Naive thymus-derived CD4-positive, alpha-beta T cell (primary cell): ENCODE results near the gene CHCHD6. TPM values are rescaled to one million over a fixed set of nuclear protein-coding genes. Genes with fewer than 3 reads are reported as not detected.

Source experiments
- ATAC-seq: fragments of 150-1000 bp; cut with Tn5 transposase; 2 replicates; pipeline ENCODE4 v1.10.0; 2021; ENCODE audit warnings: mild to moderate bottlenecking, moderate library complexity
- CTCF ChIA-PET: fragments of 350-600 bp; sonication (Branson Sonifier 250); formaldehyde crosslinking; loops from one replicate; lab custom pipeline; 2021; ENCODE audit warnings: antibody characterized with exemption; lab: Charles Lee
- POLR2A ChIA-PET: fragments of 350-600 bp; sonication (Branson Sonifier 250); formaldehyde crosslinking; loops from one replicate; lab custom pipeline; 2021; ENCODE audit warnings: antibody characterized with exemption, inconsistent platforms; lab: Charles Lee
- DNase-seq, 9 donors: peaks; one replicate each; pipeline versions ENCODE4 v3.0.0 to v3.0.0-alpha.2; 2020 to 2022; ENCODE audit warnings: mixed read lengths in 1 of 9
- H3K27ac ChIP-seq: one replicate; pipeline ENCODE4 v1.7.0; 2013; ENCODE audit warnings: mild to moderate bottlenecking, low read depth, low read length, moderate library complexity
- H3K27me3 ChIP-seq, 2 donors: one replicate each; pipeline ENCODE4 v1.7.0; 2013; ENCODE audit warnings: low read length in 2 of 2, mild to moderate bottlenecking in 2 of 2, moderate library complexity in 2 of 2; ENCODE audit not compliant: control insufficient read depth in 2 of 2, insufficient read depth in 2 of 2
- H3K36me3 ChIP-seq, 3 experiments: 1 replicate in 2 of 3; 2 replicates in 1 of 3; pipeline ENCODE4 v1.7.0; 2013; ENCODE audit warnings: low read length in 3 of 3, mild to moderate bottlenecking in 3 of 3, moderate library complexity in 1 of 3; ENCODE audit not compliant: insufficient read depth in 3 of 3, control insufficient read depth in 2 of 3
- H3K4me1 ChIP-seq, 2 donors: one replicate each; pipeline ENCODE4 v1.7.0; 2013; ENCODE audit warnings: low read length in 2 of 2, mild to moderate bottlenecking in 2 of 2, moderate library complexity in 1 of 2; ENCODE audit not compliant: control insufficient read depth in 2 of 2, insufficient read depth in 2 of 2
- H3K4me3 ChIP-seq: 2 replicates; pipeline ENCODE4 v1.7.0; 2013; ENCODE audit warnings: mild to moderate bottlenecking, low read length
- H3K9me3 ChIP-seq, 3 experiments: 1 replicate in 2 of 3; 2 replicates in 1 of 3; pipeline ENCODE4 v1.7.0; 2013; ENCODE audit warnings: low read length in 3 of 3; ENCODE audit not compliant: control insufficient read depth in 2 of 3
- H3K27ac Mint-ChIP-seq, 9 donors: one replicate each; pipeline ENCODE4 v1.8.0; 2020 to 2022; ENCODE audit warnings: mixed read lengths in 9 of 9, mild to moderate bottlenecking in 8 of 9, moderate library complexity in 5 of 9, inconsistent platforms in 2 of 9
- H3K27me3 Mint-ChIP-seq, 5 donors: one replicate each; pipeline ENCODE4 v1.8.0; 2021 to 2022; ENCODE audit warnings: mixed read lengths in 5 of 5, mild to moderate bottlenecking in 1 of 5
- H3K36me3 Mint-ChIP-seq, 5 donors: one replicate each; pipeline ENCODE4 v1.8.0; 2020 to 2022; ENCODE audit warnings: mixed read lengths in 5 of 5, mild to moderate bottlenecking in 3 of 5, inconsistent platforms in 1 of 5
- H3K4me1 Mint-ChIP-seq, 7 donors: one replicate each; pipeline ENCODE4 v1.8.0; 2020 to 2022; ENCODE audit warnings: mixed read lengths in 7 of 7, mild to moderate bottlenecking in 3 of 7, inconsistent platforms in 1 of 7
- H3K4me3 Mint-ChIP-seq, 10 donors: one replicate each; pipeline ENCODE4 v1.8.0; 2020 to 2022; ENCODE audit warnings: mild to moderate bottlenecking in 10 of 10, mixed read lengths in 10 of 10, moderate library complexity in 6 of 10, inconsistent platforms in 2 of 10
- H3K9me3 Mint-ChIP-seq, 11 donors: one replicate each; pipeline ENCODE4 v1.8.0; 2020 to 2022; ENCODE audit warnings: mixed read lengths in 11 of 11, mild to moderate bottlenecking in 4 of 11, inconsistent platforms in 1 of 11, moderate library complexity in 1 of 11
- intact Hi-C, 2 donors: fragments of 100-400 bp; cut with micrococcal nuclease; formaldehyde crosslinking; loops; one replicate each; pipeline ENCODE4 v1.15.1; 2023
- polyA plus RNA-seq, 2 donors: library from polyadenylated mRNA; unstranded; fragments of 300-500 nt; fragmentation: Illumina TruSeq; gene quantifications; one replicate each; pipeline ENCODE4 v1.2.3, GENCODE V29; 2021
- total RNA-seq, 6 experiments: library from RNA in 5 of 6; stranded (reverse) in 5 of 6; gene quantifications; 1 replicate in 5 of 6; 2 replicates in 1 of 6; pipeline ENCODE4 v1.2.3 and lab custom pipeline; 2021 to 2026

CHCHD6 gene
- total and polyA plus RNA-seq, 7 experiments from 2014 or later = 5.4 to 15.1 (median 11.0) TPM

DNA sequence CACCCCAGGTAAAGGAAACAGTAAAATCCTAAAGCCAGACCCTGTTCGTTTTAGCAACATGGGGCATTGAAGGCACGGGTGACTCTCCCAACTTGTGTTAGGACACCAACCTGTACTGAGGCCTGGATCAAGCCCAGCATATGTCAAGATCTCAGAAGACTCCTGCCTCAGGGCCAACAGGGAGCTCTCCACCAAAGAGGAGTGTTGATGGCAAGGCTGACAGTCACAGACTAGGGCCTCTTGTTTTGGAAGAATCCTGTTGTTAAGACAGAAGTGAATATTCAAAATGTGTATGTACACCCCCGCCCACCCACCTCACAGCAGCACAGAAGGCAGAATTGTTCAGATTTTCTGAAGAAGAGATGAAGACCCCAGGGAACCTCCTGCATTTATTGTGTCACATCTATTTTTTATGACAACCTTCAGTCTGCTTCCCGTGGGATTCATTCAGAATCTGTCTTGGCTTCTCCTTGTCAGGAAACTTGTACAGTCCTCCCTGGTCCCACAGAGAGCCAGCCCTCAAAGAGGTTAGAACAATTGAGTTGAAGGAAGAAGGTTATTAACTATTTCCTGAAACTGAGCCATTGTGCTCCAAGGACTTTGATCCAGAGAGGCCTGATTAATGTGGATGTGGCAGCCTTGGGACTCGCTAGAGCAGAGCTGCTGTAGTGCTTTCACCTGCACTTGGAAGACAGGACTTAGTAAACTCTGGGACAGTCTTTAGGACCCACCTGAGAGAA lies 217.2 kb downstream of the CHCHD6 start:
- Mint-ChIP-seq H3K36me3 (peaks cover 0 to 37% (median 28%) of the 10 kb centered on the region in 5 donors), H3K4me3 (no peak overlapping the region), H3K27ac (no peak overlapping the region), H3K4me1 (peaks cover 0 to 19% (median 0%) of the 10 kb centered on the region in 7 donors), H3K27me3 (peaks cover 0 to 8% (median 0%) of the 10 kb centered on the region in 5 donors), H3K9me3 (peaks cover 0 to 12% (median 5%) of the 10 kb centered on the region in 11 donors)
- ATAC-seq (no peak), DNase-seq (no peak)
- Histone ChIP-seq H3K4me3 (no peak overlapping the region), H3K27me3 (no peaks in the 10 kb centered on the region), H3K36me3 (peaks cover 0 to 8% (median 0%) of the 10 kb centered on the region in 3 experiments), H3K4me1 (no peaks in the 10 kb centered on the region), H3K27ac (no peak overlapping the region), H3K9me3 (no peaks in the 10 kb centered on the region)
- POLR2A ChIA-PET = no interaction called here
- intact Hi-C loops = no loop called here
- CTCF ChIA-PET = no interaction called here

DNA sequence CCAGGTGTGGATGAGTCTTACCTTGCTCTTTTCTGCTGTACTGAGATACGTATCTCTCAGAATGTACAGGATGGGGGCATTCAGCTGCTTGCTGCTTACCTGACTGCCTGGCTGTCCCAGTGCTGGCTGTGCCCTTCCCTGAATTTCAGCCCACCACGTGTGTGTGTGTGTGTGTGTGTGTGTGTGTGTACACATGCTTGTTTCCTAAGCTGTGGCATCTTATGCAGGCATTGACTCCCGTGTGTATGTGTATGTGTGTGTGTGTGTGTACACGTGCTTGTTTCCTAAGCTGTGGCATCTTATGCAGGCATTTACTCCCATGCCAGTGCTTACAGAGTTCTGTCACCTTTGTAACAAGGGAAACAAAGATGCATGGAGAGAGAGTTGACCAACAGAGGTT lies 218.4 kb downstream of the CHCHD6 start:
- Mint-ChIP-seq H3K27ac (no peak overlapping the region), H3K36me3 (peaks cover 0 to 29% (median 20%) of the 10 kb centered on the region in 5 donors), H3K4me3 (no peak overlapping the region), H3K27me3 (peaks cover 0 to 8% (median 0%) of the 10 kb centered on the region in 5 donors), H3K4me1 (peaks cover 0 to 11% (median 0%) of the 10 kb centered on the region in 7 donors), H3K9me3 (peaks cover 0 to 12% (median 5%) of the 10 kb centered on the region in 11 donors)
- CTCF ChIA-PET = interaction anchor here (0.7 kb wide), 1 partner anchor 23 kb away, joined by 3 read pairs; no protein-coding TSS in a partner anchor
- Histone ChIP-seq H3K4me1 (no peaks in the 10 kb centered on the region), H3K4me3 (no peak overlapping the region), H3K27ac (no peak overlapping the region), H3K27me3 (no peaks in the 10 kb centered on the region), H3K9me3 (no peaks in the 10 kb centered on the region), H3K36me3 (no peaks in the 10 kb centered on the region)
- intact Hi-C loops = no loop called here
- ATAC-seq (no peak), DNase-seq (no peak)
- POLR2A ChIA-PET = no interaction called here

DNA sequence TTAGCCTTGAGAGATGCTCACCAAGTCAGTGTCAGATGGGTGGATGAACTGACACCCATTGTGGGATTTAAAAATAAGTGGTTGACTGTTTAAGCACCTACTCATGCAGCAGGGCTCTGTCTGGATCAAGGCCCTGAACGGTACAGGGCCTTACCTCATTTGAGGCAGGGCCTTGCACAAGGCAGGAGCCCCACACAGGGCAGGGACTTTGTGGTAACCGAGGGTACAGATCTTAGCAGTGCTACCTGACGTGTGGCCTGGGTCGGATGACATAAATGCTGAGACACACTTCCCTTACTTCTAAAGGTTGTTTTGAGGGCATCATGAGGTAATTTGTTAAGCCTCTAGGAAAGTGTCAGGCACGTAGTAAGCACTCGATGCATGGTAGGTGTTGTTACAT lies 219.4 kb downstream of the CHCHD6 start:
- no peak for ATAC-seq
- H3K27me3 ChIP-seq = no peaks in the 10 kb centered on the region
- POLR2A ChIA-PET = no interaction called here
- H3K9me3 Mint-ChIP-seq = peaks cover 0 to 12% (median 2%) of the 10 kb centered on the region in 11 donors
- peaks cover 0 to 25% (median 15%) of the 10 kb centered on the region in 5 donors for H3K36me3 Mint-ChIP-seq
- DNase-seq = no peak
- H3K4me3 ChIP-seq = no peak overlapping the region
- no peaks in the 10 kb centered on the region for H3K4me1 ChIP-seq
- H3K27me3 Mint-ChIP-seq = peaks cover 0 to 8% (median 0%) of the 10 kb centered on the region in 5 donors
- intact Hi-C loops = no loop called here
- H3K9me3 ChIP-seq = no peaks in the 10 kb centered on the region
- H3K27ac ChIP-seq = no peak overlapping the region
- no peaks in the 10 kb centered on the region for H3K36me3 ChIP-seq
- no peak overlapping the region for H3K27ac Mint-ChIP-seq
- H3K4me3 Mint-ChIP-seq = no peak overlapping the region
- H3K4me1 Mint-ChIP-seq = peaks cover 0 to 11% (median 0%) of the 10 kb centered on the region in 7 donors
- CTCF ChIA-PET = no interaction called here

DNA sequence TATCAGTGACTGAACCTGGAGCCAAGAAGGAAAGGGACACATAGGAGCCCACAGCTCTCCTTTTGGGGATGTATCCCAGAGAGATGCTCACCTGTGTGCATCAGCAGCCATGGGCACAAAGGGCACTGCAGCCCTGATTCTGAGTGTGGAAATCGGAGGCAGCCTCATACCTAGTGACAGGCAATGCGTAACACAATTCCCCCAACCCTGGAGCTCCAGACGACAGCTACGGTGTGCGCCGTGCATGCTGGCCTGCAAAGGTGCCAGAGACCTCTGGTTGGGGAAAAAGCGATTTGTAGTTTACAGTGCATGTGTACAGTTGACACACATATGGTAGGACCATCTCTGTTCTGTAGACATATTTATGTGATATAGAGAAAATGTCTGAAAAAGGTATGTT lies 219.9 kb downstream of the CHCHD6 start:
- H3K4me1 ChIP-seq = no peaks in the 10 kb centered on the region
- no peak for ATAC-seq
- Mint-ChIP-seq H3K4me1 (peaks cover 0 to 11% (median 0%) of the 10 kb centered on the region in 7 donors), H3K9me3 (peaks cover 0 to 12% (median 1%) of the 10 kb centered on the region in 11 donors), H3K36me3 (peaks cover 0 to 25% (median 12%) of the 10 kb centered on the region in 5 donors), H3K27ac (no peak overlapping the region), H3K4me3 (no peak overlapping the region), H3K27me3 (peaks cover 0 to 12% (median 0%) of the 10 kb centered on the region in 5 donors)
- DNase-seq = no peak
- H3K9me3 ChIP-seq = no peaks in the 10 kb centered on the region
- intact Hi-C loops = no loop called here
- POLR2A ChIA-PET = no interaction called here
- H3K27ac ChIP-seq = no peak overlapping the region
- H3K36me3 ChIP-seq = no peaks in the 10 kb centered on the region
- no peak overlapping the region for H3K4me3 ChIP-seq
- CTCF ChIA-PET = interaction anchor here (0.6 to 1.5 kb wide), 2 partner anchors 12 to 172 kb away, joined by 3 to 5 read pairs; no protein-coding TSS in a partner anchor
- no peaks in the 10 kb centered on the region for H3K27me3 ChIP-seq

DNA sequence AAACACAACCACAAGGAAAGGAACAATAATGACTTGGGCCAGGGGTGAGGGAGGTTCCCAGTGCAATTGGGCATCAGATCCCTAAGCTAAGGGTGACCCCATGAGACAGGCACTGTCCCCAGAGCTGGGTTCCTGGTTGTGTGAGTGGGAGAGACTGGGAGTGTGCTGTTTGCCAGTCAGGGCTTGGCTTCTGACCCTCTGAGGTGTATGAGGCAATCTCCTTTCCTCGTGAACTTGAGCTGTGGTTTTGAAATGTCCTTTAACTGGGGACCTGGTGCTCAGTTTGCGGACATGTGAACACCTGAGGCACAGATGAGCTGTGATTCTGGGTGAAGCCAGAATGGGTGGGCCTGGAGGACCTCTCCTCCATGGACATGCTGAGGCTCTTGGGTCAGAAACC lies 220.4 kb downstream of the CHCHD6 start:
- Mint-ChIP-seq H3K27ac (no peak overlapping the region), H3K9me3 (peaks cover 0 to 12% (median 1%) of the 10 kb centered on the region in 11 donors), H3K27me3 (peaks cover 0 to 13% (median 0%) of the 10 kb centered on the region in 5 donors), H3K36me3 (peaks cover 0 to 25% (median 12%) of the 10 kb centered on the region in 5 donors), H3K4me3 (no peak overlapping the region), H3K4me1 (peaks cover 0 to 11% (median 0%) of the 10 kb centered on the region in 7 donors)
- Histone ChIP-seq H3K36me3 (no peaks in the 10 kb centered on the region), H3K27ac (no peak overlapping the region), H3K4me3 (no peak overlapping the region), H3K9me3 (no peaks in the 10 kb centered on the region), H3K27me3 (no peaks in the 10 kb centered on the region), H3K4me1 (no peaks in the 10 kb centered on the region)
- CTCF ChIA-PET = interaction anchor here (0.6 to 1.5 kb wide), 2 partner anchors 13 to 172 kb away, joined by 3 to 5 read pairs; no protein-coding TSS in a partner anchor
- intact Hi-C loops = no loop called here
- POLR2A ChIA-PET = no interaction called here
- ATAC-seq (no peak), DNase-seq (no peak)

GRCh38 chr3:126925411-126926171 lies 221.6 kb downstream of the CHCHD6 start:
- Mint-ChIP-seq H3K27ac (no peak overlapping the region), H3K4me3 (no peak overlapping the region), H3K9me3 (peaks cover 0 to 2% (median 0%) of the 10 kb centered on the region in 11 donors), H3K4me1 (peaks cover 0 to 11% (median 0%) of the 10 kb centered on the region in 7 donors), H3K27me3 (peaks cover 0 to 5% (median 0%) of the 10 kb centered on the region in 5 donors), H3K36me3 (peaks cover 0 to 19% (median 2%) of the 10 kb centered on the region in 5 donors)
- no peaks in the 10 kb centered on the region for H3K4me1 ChIP-seq
- no peaks in the 10 kb centered on the region for H3K36me3 ChIP-seq
- H3K27me3 ChIP-seq = no peaks in the 10 kb centered on the region
- no peak for DNase-seq
- CTCF ChIA-PET = no interaction called here
- H3K9me3 ChIP-seq = no peaks in the 10 kb centered on the region
- ATAC-seq = peak; percentile 92
- no peak overlapping the region for H3K4me3 ChIP-seq
- H3K27ac ChIP-seq = no peak overlapping the region
- POLR2A ChIA-PET = no interaction called here
- intact Hi-C loops = no loop called here
